ENCODE results near the gene STK24.
A peak's percentile ranks its signal among the peaks of the same experiment; 100 is the strongest.

Gene STK24

GRCh38 chr13:98484289-98485219 lies 92.4 kb downstream of the STK24 start:
- DNase-seq (ENCODE audit: insufficient read length, low spot score) (peak; percentile 59), FAIRE-seq (no peak)
- no peak for TF ChIP-seq CTCF (IDR thresholded peaks at IDR 0.05; ENCODE audit: insufficient read depth, missing control alignments)

- DNase-seq (ENCODE audit: insufficient read length, low spot score) (no peak), FAIRE-seq (no peak)
- no peak for TF ChIP-seq CTCF (IDR thresholded peaks at IDR 0.05; ENCODE audit: insufficient read depth, missing control alignments)
These were observed 93.2 kb downstream of the STK24 start for GRCh38 chr13:98483601-98484288.

GRCh38 chr13:98482476-98483444 lies 94.1 kb downstream of the STK24 start:
- TF ChIP-seq CTCF (IDR thresholded peaks at IDR 0.05; ENCODE audit: insufficient read depth, missing control alignments): peak; percentile 25
- FAIRE-seq (no peak), DNase-seq (ENCODE audit: insufficient read length, low spot score) (no peak)

- DNase-seq (ENCODE audit: insufficient read length, low spot score) (no peak), FAIRE-seq (no peak)
- no peak for TF ChIP-seq CTCF (IDR thresholded peaks at IDR 0.05; ENCODE audit: insufficient read depth, missing control alignments)
These were observed 95.7 kb downstream of the STK24 start for GRCh38 chr13:98480915-98481877.

GRCh38 chr13:98479496-98480003 lies 97.4 kb downstream of the STK24 start:
- no peak for DNase-seq (ENCODE audit: insufficient read length, low spot score)
- no peak for TF ChIP-seq CTCF (IDR thresholded peaks at IDR 0.05; ENCODE audit: insufficient read depth, missing control alignments)
- FAIRE-seq: no peak

Data from D721Med (cell line).